Measurements from ENCODE around the gene GLI2. TPM values are rescaled to one million over a fixed set of nuclear protein-coding genes. Genes with fewer than 3 reads are reported as not detected.

GLI2 gene
- total RNA-seq, 1 experiment from 2014 or later, result 1.4 TPM

- H3K27ac Mint-ChIP-seq (ENCODE audit: unreplicated experiment), result no peak overlapping the region
- peaks cover 17% of the 10 kb centered on the region for H3K27me3 Mint-ChIP-seq (ENCODE audit: unreplicated experiment)
- H3K9me3 Mint-ChIP-seq (ENCODE audit: low read depth, unreplicated experiment), result no peaks in the 10 kb centered on the region
- no peak for TF ChIP-seq CTCF (IDR thresholded peaks at IDR 0.05; ENCODE audit: unreplicated experiment)
- H3K4me3 Mint-ChIP-seq (ENCODE audit: low read depth, unreplicated experiment), result no peak overlapping the region
- intact Hi-C loops (cut with micrococcal nuclease; ENCODE audit: unreplicated experiment), result no loop called here
- CTCF ChIA-PET, result interaction anchor here (0.5 kb wide), 1 partner anchor 43 kb away, joined by 3 read pairs; no protein-coding TSS in a partner anchor
- DNase-seq, result no peak
- no TSS peak for BruUV-seq (replicated peaks)
- H3K4me1 Mint-ChIP-seq (ENCODE audit: low read depth, unreplicated experiment), result no peaks in the 10 kb centered on the region
- H3K36me3 Mint-ChIP-seq (ENCODE audit: insufficient read depth, unreplicated experiment), result no peaks in the 10 kb centered on the region
These were observed 15.0 kb downstream of the GLI2 start for GRCh38 chr2:120750488-120751210.

- Mint-ChIP-seq H3K27me3 (ENCODE audit: unreplicated experiment) (peaks cover 16% of the 10 kb centered on the region), H3K36me3 (ENCODE audit: insufficient read depth, unreplicated experiment) (no peaks in the 10 kb centered on the region), H3K9me3 (ENCODE audit: low read depth, unreplicated experiment) (no peaks in the 10 kb centered on the region), H3K4me3 (ENCODE audit: low read depth, unreplicated experiment) (no peak overlapping the region), H3K27ac (ENCODE audit: unreplicated experiment) (no peak overlapping the region), H3K4me1 (ENCODE audit: low read depth, unreplicated experiment) (no peaks in the 10 kb centered on the region)
- no TSS peak for BruUV-seq (replicated peaks)
- no peak for TF ChIP-seq CTCF (IDR thresholded peaks at IDR 0.05; ENCODE audit: unreplicated experiment)
- intact Hi-C loops (cut with micrococcal nuclease; ENCODE audit: unreplicated experiment), result no loop called here
- CTCF ChIA-PET, result no interaction called here
- DNase-seq, result no peak
These were observed 15.9 kb downstream of the GLI2 start for GRCh38 chr2:120751553-120751952.

GRCh38 chr2:120754067-120754960 lies 18.6 kb downstream of the GLI2 start:
- TF ChIP-seq CTCF (IDR thresholded peaks at IDR 0.05; ENCODE audit: unreplicated experiment), result no peak
- no peak overlapping the region for H3K4me3 Mint-ChIP-seq (ENCODE audit: low read depth, unreplicated experiment)
- no peaks in the 10 kb centered on the region for H3K9me3 Mint-ChIP-seq (ENCODE audit: low read depth, unreplicated experiment)
- H3K4me1 Mint-ChIP-seq (ENCODE audit: low read depth, unreplicated experiment), result no peaks in the 10 kb centered on the region
- H3K27me3 Mint-ChIP-seq (ENCODE audit: unreplicated experiment), result peaks cover 4% of the 10 kb centered on the region
- H3K36me3 Mint-ChIP-seq (ENCODE audit: insufficient read depth, unreplicated experiment), result no peaks in the 10 kb centered on the region
- DNase-seq, result no peak
- CTCF ChIA-PET, result interaction anchor here (0.6 kb wide), 4 partner anchors 65 to 327 kb away, joined by 3 to 6 read pairs (median 3); no protein-coding TSS in a partner anchor
- no TSS peak for BruUV-seq (replicated peaks)
- intact Hi-C loops (cut with micrococcal nuclease; ENCODE audit: unreplicated experiment), result no loop called here
- H3K27ac Mint-ChIP-seq (ENCODE audit: unreplicated experiment), result no peak overlapping the region

GRCh38 chr2:120758181-120759144 lies 22.8 kb downstream of the GLI2 start:
- no peaks in the 10 kb centered on the region for H3K9me3 Mint-ChIP-seq (ENCODE audit: low read depth, unreplicated experiment)
- H3K27ac Mint-ChIP-seq (ENCODE audit: unreplicated experiment), result no peak overlapping the region
- H3K4me1 Mint-ChIP-seq (ENCODE audit: low read depth, unreplicated experiment), result no peaks in the 10 kb centered on the region
- no peaks in the 10 kb centered on the region for H3K27me3 Mint-ChIP-seq (ENCODE audit: unreplicated experiment)
- BruUV-seq (replicated peaks), result no TSS peak
- CTCF ChIA-PET, result no interaction called here
- intact Hi-C loops (cut with micrococcal nuclease; ENCODE audit: unreplicated experiment), result no loop called here
- H3K4me3 Mint-ChIP-seq (ENCODE audit: low read depth, unreplicated experiment), result no peak overlapping the region
- no peak for DNase-seq
- TF ChIP-seq CTCF (IDR thresholded peaks at IDR 0.05; ENCODE audit: unreplicated experiment), result no peak
- H3K36me3 Mint-ChIP-seq (ENCODE audit: insufficient read depth, unreplicated experiment), result no peaks in the 10 kb centered on the region

Measured in Calu3 (cell line).